ENCODE measurements around the gene U2SURP. TPM values are rescaled to one million over a fixed set of nuclear protein-coding genes. Genes with fewer than 3 reads are reported as not detected.
"Not testable (repeated sequence)": the region's sequence is repeated elsewhere in the genome, so short reads cannot be mapped to it uniquely, and the experiment has no call there.

The U2SURP gene
- total RNA-seq, 1 donor from 2014 or later = 68.6 TPM

- no peaks in the 10 kb centered on the region for H3K27me3 ChIP-seq
- no peaks in the 10 kb centered on the region for H3K4me1 ChIP-seq
- DNase-seq (ENCODE audit: low spot score in 2 of 2) = no peak
- no peak overlapping the region for H3K4me3 ChIP-seq
- H3K36me3 ChIP-seq = peaks cover 0 to 3% of the 10 kb centered on the region in 2 donors
- H3K27ac ChIP-seq = no peak overlapping the region
- no peaks in the 10 kb centered on the region for H3K9me3 ChIP-seq
- intact Hi-C loops (cut with DNase I) = no loop called here
- TF ChIP-seq CTCF (IDR thresholded peaks at IDR 0.05) = no peak
These were observed 65.8 kb downstream of the U2SURP start for GRCh38 chr3:143067201-143067600.

GRCh38 chr3:143068059-143068458 is 66.7 kb downstream of the U2SURP start:
- Histone ChIP-seq H3K27ac (no peak overlapping the region), H3K27me3 (no peaks in the 10 kb centered on the region), H3K4me3 (no peak overlapping the region), H3K4me1 (no peaks in the 10 kb centered on the region), H3K36me3 (peaks cover 0 to 2% of the 10 kb centered on the region in 2 donors), H3K9me3 (no peaks in the 10 kb centered on the region)
- intact Hi-C loops (cut with DNase I) = no loop called here
- no peak for DNase-seq (ENCODE audit: low spot score in 2 of 2)
- TF ChIP-seq CTCF (IDR thresholded peaks at IDR 0.05) = no peak

- intact Hi-C loops (cut with DNase I) = no loop called here
- Histone ChIP-seq H3K27me3 (no peaks in the 10 kb centered on the region), H3K4me3 (no peak overlapping the region), H3K4me1 (no peaks in the 10 kb centered on the region), H3K9me3 (no peaks in the 10 kb centered on the region), H3K27ac (no peak overlapping the region), H3K36me3 (no peaks in the 10 kb centered on the region)
- DNase-seq (ENCODE audit: low spot score in 2 of 2) = no peak
- no peak for TF ChIP-seq CTCF (IDR thresholded peaks at IDR 0.05)
These were observed 69.7 kb downstream of the U2SURP start for GRCh38 chr3:143070977-143071551.

GRCh38 chr3:143071776-143072175 is 70.4 kb downstream of the U2SURP start:
- intact Hi-C loops (cut with DNase I) = no loop called here
- Histone ChIP-seq H3K4me1 (no peaks in the 10 kb centered on the region), H3K27me3 (no peaks in the 10 kb centered on the region), H3K4me3 (no peak overlapping the region), H3K9me3 (no peaks in the 10 kb centered on the region), H3K27ac (no peak overlapping the region), H3K36me3 (no peaks in the 10 kb centered on the region)
- no peak for TF ChIP-seq CTCF (IDR thresholded peaks at IDR 0.05)
- no peak for DNase-seq (ENCODE audit: low spot score in 2 of 2)

GRCh38 chr3:143072298-143073020 is 71.1 kb downstream of the U2SURP start:
- intact Hi-C loops (cut with DNase I); H3K4me1 ChIP-seq; DNase-seq (ENCODE audit: low spot score in 2 of 2); H3K27ac ChIP-seq; H3K27me3 ChIP-seq; H3K9me3 ChIP-seq; H3K36me3 ChIP-seq; H3K4me3 ChIP-seq: not testable (repeated sequence)

- DNase-seq (ENCODE audit: low spot score in 2 of 2); H3K27ac ChIP-seq; H3K27me3 ChIP-seq; H3K4me1 ChIP-seq; H3K9me3 ChIP-seq; H3K36me3 ChIP-seq; intact Hi-C loops (cut with DNase I); H3K4me3 ChIP-seq: not testable (repeated sequence)
These were observed 72.2 kb downstream of the U2SURP start for GRCh38 chr3:143073541-143073940.

- DNase-seq (ENCODE audit: low spot score in 2 of 2); H3K9me3 ChIP-seq; H3K27ac ChIP-seq; H3K27me3 ChIP-seq; intact Hi-C loops (cut with DNase I); H3K4me3 ChIP-seq; H3K36me3 ChIP-seq; H3K4me1 ChIP-seq: not testable (repeated sequence)
These were observed 72.6 kb downstream of the U2SURP start for GRCh38 chr3:143073983-143074382.

All from ascending aorta (tissue), 2 donors.